Sigmoid colon (tissue), 4 donors: ENCODE measurements around the gene BCL2L1.

ENCODE experiments used
- EP300 ChIP-seq, 4 donors: sonication (generic); formaldehyde crosslinking; IDR thresholded peaks; one replicate each; pipeline ENCODE4 v1.6.1; 2017; ENCODE audit warnings: antibody characterized with exemption in 4 of 4
- POLR2A ChIP-seq, 2 donors: fragments of 450-650 bp; IDR thresholded peaks; one replicate each; pipeline ENCODE4 v1.6.1; 2016; ENCODE audit warnings: antibody characterized with exemption in 2 of 2, mild to moderate bottlenecking in 2 of 2, moderate library complexity in 2 of 2
- POLR2AphosphoS5 ChIP-seq, 4 donors: sonication (generic); formaldehyde crosslinking; IDR thresholded peaks; one replicate each; pipeline ENCODE4 v1.6.1; 2017; ENCODE audit warnings: antibody characterized with exemption in 4 of 4
- TF ChIP-seq, protein P1 (sequence below), 4 experiments: fragments of 450-650 bp in 3 of 4; fragments of 200-600 bp in 1 of 4; IDR thresholded peaks; one replicate each; pipeline ENCODE4 v1.5.1; 2016 to 2019; ENCODE audit warnings: antibody characterized with exemption in 4 of 4, mild to moderate bottlenecking in 3 of 4, moderate library complexity in 2 of 4

- TF ChIP-seq, protein P1, sequence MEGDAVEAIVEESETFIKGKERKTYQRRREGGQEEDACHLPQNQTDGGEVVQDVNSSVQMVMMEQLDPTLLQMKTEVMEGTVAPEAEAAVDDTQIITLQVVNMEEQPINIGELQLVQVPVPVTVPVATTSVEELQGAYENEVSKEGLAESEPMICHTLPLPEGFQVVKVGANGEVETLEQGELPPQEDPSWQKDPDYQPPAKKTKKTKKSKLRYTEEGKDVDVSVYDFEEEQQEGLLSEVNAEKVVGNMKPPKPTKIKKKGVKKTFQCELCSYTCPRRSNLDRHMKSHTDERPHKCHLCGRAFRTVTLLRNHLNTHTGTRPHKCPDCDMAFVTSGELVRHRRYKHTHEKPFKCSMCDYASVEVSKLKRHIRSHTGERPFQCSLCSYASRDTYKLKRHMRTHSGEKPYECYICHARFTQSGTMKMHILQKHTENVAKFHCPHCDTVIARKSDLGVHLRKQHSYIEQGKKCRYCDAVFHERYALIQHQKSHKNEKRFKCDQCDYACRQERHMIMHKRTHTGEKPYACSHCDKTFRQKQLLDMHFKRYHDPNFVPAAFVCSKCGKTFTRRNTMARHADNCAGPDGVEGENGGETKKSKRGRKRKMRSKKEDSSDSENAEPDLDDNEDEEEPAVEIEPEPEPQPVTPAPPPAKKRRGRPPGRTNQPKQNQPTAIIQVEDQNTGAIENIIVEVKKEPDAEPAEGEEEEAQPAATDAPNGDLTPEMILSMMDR (IDR thresholded peaks at IDR 0.05) = no peak
- no peak for TF ChIP-seq POLR2AphosphoS5 (IDR thresholded peaks at IDR 0.05)
- TF ChIP-seq POLR2A (IDR thresholded peaks at IDR 0.05) = no peak
- TF ChIP-seq EP300 (IDR thresholded peaks at IDR 0.05) = no peak
Measured at GRCh38 chr20:31675828-31676608, 46.6 kb downstream of the BCL2L1 start.
